HG02571 (cell line): ENCODE results near the gene PEX14.

Experiments
- ATAC-seq: cut with Tn5 transposase; IDR thresholded peaks from one replicate; pipeline ENCODE4 v1.9.1; 2021; ENCODE audit warnings: mild to moderate bottlenecking, moderate library complexity; ENCODE audit not compliant: unreplicated experiment

Gene PEX14

GRCh38 chr1:10515976-10516750 lies 41.4 kb downstream of the PEX14 start:
- ATAC-seq = no peak

GRCh38 chr1:10516925-10517676 lies 42.4 kb downstream of the PEX14 start:
- ATAC-seq = no peak

GRCh38 chr1:10517677-10517982 lies 42.9 kb downstream of the PEX14 start:
- no peak for ATAC-seq

DNA sequence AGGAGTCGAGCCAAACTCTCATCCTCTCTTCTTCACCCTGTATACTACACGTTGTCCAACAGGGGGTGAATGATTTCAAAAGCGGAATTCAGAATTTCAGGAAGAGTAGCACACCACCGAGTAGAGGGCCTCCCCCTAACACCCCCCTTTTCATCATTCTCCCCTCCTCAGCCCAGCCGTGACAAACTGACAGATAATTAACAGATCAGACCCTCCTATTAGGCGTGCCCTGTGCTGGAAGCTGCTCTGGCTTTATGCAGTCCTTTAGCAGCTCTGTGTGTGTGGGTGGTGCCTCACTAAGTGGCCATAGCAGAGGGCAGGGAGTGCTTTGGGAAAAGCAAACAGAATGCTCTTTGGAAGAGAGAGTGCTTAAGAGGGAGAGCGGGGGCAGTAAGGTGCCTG lies 44.3 kb downstream of the PEX14 start:
- no peak for ATAC-seq

DNA sequence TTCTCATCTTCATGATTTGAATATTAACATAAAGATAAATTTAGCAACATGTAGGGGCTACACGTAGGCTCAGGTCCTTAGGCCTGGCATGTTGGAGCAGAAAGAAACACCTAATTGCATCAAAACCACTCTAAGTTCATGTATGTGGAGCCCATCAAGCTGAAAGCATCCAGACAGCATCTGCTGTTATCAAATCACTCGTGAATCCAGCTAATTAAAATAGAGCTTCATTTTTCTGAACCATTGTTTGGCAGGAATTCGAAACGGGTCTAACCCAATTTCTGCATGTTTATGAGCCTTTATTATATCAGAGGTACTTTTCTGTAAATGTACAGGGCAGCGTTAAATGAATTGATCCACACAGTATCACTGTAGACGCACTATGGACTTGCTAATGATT lies 45.7 kb downstream of the PEX14 start:
- ATAC-seq = no peak

GRCh38 chr1:10520952-10521351 lies 46.2 kb downstream of the PEX14 start:
- ATAC-seq = no peak

GRCh38 chr1:10521537-10522157 lies 46.9 kb downstream of the PEX14 start:
- ATAC-seq = no peak

DNA sequence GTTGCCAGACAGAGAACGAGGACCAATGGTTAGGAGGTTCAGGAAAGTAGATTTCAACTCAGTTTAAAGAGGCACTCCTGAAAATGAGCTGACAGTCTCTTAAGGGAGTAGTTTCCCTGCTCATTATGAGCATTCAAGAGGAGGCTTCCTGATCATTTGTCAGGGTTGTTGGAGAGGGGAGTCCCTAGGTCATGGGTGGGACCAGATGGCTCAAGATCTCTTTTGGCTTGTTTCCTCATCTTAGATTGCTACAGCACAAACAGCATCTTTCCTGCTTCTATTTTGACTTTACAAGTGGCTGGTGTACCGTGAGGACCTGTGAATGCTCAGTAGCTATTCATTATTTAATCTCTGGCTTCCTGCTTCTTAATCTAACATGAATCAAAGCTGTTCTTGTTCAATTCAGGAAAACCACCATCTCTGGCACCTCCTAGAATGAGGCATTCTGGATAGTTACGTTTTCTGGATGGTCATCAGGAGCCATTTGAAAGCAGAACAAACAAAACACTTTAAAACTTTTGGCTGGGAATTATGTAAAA lies 47.6 kb downstream of the PEX14 start:
- ATAC-seq = no peak

DNA sequence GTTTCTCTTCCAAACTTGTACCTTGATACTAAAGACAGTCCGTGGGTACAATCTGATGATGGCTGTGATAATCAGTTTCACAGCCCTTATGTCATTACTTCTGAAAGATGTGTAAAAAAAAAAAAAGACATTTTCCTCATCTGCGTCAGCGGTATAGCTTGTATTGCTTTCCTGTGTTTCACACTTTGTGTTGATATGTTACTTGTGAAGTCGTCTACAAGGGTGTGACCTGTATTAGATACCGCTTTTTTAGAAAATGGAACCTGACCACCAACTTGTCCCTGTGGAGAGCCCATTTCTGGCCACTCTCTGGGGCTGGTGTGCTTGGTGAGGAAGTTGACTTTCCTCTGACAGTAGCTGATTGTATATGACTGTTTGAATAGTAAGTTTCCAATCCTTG lies 50.5 kb downstream of the PEX14 start:
- ATAC-seq = no peak

GRCh38 chr1:10528066-10529014 lies 53.6 kb downstream of the PEX14 start:
- ATAC-seq = no peak

DNA sequence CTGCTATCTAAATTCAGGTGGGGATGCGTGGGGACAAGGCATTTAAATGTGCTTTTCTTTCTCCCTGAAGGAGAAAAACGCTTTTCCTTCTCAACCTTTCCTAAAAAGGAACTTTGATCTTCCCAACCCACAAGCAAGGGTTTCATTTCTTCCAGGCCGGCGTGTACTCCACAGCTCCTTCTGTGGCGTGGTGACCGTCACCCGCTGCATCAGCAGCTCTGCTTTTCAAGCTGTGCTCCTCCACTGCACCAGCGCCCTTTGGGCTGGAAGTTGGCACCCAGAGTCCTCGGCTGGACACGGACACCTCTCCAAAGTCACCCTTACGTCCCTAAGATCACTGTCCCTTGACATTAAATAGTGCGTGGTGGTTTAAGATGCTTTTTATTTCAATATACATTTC lies 54.3 kb downstream of the PEX14 start:
- ATAC-seq = no peak

DNA sequence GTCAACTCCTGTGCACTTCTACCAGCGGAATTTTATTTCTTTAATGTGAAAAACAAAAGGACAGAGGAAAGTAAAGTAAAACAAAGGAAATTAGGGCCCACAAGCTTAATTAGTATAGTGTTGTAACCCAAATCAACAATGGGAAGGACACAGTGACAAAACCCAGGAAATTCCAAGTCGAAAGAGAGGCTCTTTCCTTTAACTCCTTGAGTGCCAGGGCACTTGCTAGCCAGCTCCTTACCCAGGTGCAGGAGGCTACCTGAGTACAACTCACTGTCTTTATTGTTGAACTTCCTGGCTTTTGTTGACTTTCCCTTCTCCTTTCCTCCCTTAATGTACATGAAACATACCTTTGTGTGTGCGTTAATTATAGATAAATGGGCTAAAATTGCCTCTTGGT lies 55.0 kb downstream of the PEX14 start:
- ATAC-seq = no peak

DNA sequence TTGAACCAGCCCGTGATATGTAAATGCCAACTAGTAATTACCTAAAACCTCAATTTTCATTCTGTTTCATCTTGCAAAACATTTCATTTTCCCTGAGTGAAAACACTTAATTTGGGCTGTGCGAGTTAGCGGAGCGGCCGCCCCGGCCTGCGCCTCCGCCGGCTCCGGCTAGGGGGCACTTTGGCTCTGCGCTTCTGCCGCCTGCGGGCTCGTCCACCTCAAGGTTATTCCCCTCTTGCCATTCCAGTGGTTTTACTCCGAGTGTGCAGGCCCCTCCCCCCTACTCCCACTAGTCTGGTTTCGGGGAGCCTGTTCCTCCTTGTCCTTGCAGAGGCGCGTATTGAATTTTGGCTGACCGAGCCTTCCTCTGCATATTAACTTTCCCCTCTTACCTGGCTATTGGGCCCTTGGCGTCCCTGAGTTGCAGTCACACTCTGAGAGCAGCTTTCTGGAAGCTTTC lies 55.6 kb downstream of the PEX14 start:
- no peak for ATAC-seq

- no peak for ATAC-seq
Observed at GRCh38 chr1:10530756-10531495, 56.2 kb downstream of the PEX14 start.

GRCh38 chr1:10532362-10532761 lies 57.6 kb downstream of the PEX14 start:
- ATAC-seq = no peak

DNA sequence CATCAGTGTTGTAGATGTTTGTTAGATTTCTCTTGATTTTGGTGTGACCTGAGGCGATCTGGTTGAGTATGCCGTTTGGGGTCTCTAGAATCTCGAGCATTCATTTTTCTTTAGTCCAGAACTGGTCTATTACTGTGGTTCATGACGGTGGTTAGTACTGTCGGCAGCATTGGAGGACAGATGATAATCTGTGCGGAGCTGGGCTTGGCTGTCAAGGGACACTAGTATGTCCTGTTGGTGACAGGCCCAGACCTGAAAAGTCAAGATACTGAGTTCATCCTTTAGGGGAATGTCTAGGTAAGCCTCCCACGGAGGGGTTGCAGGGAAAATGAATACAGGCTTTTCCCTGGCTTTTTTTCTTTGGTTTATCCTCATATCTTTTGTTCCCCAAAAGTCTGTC lies 59.8 kb downstream of the PEX14 start:
- ATAC-seq = no peak

GRCh38 chr1:10536133-10536770 lies 61.5 kb downstream of the PEX14 start:
- ATAC-seq = no peak

- no peak for ATAC-seq
Observed at GRCh38 chr1:10537082-10537766, 62.5 kb downstream of the PEX14 start.
